Inferior parietal cortex (tissue), 1 donor: Measurements from ENCODE around the gene WWTR1.

Source experiments
- DNase-seq: peaks from one replicate; pipeline ENCODE4 v3.0.0-alpha.2; 2016; ENCODE audit errors: extremely low spot score

Gene WWTR1

DNA sequence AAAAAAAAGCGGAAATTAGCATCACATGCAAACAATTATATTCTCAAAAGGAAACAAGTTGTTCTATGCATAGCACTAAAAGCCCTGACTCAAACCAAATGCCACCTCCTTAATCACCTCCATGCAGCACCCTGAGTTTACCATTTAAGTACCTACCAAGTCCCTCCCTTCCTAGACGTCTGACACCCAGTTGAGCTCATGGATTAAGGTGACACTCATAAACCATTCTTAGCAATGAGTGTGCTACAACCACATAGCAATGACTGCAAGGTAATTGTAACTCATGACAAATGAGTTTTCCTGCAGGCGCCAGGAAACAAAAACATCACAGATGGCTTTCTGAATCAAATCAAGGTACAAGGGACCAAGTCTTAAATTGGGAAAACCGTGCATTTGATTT lies 32.0 kb downstream of the WWTR1 start:
- DNase-seq = no peak

DNA sequence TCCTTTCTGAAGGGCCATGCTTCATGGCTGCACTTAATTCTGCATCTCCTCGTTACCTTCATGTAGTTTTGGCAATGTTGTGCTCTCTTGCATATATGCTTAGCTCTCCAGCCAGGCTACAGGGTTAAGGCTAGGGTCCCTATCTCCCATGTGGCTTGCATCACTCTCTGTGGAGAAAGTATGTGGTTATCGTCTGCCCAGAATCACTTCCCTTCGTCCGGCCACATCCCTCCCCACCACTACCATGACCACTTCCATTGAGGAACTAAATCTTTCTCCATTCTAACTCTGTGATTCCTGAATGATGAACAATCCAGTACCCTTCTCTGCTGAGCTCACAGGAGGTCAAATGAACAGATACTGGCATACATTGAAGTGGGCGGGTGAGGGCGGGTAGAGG lies 34.0 kb downstream of the WWTR1 start:
- DNase-seq = no peak

DNA sequence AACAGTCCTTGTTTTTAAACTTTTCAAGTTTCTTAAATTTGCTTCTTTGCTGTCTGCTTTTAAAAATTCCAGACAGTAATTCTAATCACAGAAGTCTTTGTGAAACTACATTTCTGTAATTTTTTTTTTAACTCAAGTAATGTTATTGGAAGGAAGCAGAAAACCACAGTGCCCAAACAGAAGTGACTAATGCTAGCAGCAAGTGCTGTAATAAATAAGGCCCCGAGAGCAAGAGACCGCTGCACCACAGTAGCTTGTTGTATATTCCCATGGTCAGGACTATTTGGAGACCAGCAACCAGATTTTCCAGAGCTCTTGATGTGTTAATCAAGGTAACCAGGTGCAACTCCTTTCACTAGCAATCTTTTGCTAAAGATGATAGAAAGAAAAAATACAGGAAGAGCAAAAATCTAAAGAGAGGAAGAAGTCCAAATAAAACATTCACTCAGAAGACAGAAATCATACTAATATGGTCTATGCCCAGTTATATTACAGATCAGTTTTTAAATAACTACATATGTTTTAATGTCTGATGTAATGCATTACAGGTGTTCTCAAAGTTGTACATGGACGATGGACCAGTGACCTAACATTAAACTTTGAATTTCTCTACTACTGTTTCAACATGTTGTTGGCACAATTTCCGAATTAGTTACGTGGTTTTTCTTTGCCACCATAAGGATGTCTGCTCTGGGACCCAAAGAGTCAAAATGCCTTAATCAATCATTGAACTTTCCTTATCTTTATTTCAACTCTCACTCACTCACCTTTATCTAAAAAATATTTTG lies 36.4 kb downstream of the WWTR1 start:
- no peak for DNase-seq

DNA sequence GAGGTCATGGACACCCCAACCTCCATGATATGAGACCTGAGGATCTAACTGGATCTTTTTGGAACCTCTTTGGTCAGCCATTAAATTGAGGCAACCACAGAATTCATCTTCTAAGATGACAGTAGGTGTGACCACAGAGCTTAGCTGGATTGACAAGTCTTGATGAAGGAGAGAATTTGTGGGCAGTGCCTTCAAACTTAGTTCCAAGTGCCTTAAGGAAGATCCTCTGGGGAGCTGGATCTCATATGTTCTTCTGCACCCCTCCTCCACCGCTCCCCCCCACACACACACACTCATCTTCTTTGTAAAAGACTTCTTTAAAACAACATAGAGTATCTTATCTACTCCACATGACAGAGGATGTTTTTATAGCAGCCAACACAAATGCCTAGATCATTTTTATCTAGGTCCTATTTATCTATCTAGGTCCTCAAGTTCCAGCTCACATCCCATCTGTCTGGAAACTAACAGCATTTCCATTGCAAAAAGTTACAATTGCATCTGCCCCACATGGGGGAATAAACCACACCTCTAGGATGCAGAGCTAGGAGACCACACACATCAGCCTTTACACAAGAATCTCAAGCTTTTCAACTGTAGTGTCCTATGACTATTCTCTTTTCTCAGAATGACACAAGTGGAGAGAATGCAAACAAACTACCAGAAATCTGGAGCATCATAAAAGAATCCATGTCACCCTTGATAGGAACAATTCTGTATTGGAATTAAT lies 37.4 kb downstream of the WWTR1 start:
- DNase-seq = no peak

DNA sequence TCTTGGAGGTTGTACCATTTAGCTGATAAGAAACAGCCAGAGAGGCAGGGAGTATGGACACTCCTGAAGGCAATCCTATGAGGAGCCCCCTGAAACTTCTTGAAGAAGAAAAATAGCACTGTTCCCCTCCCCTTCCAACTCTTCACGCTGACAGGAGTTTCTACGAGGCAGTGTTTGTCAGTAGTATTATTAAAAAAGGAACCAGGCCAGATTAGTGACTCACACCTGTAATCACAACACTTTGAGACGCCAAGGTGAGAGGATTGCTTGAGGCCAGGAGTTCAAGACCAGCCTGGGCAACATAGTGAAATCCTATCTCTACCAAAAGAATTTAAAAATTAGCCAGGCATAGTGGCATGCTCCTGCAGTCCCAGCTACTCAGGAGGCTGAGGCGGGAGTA lies 38.7 kb downstream of the WWTR1 start:
- DNase-seq = no peak

DNA sequence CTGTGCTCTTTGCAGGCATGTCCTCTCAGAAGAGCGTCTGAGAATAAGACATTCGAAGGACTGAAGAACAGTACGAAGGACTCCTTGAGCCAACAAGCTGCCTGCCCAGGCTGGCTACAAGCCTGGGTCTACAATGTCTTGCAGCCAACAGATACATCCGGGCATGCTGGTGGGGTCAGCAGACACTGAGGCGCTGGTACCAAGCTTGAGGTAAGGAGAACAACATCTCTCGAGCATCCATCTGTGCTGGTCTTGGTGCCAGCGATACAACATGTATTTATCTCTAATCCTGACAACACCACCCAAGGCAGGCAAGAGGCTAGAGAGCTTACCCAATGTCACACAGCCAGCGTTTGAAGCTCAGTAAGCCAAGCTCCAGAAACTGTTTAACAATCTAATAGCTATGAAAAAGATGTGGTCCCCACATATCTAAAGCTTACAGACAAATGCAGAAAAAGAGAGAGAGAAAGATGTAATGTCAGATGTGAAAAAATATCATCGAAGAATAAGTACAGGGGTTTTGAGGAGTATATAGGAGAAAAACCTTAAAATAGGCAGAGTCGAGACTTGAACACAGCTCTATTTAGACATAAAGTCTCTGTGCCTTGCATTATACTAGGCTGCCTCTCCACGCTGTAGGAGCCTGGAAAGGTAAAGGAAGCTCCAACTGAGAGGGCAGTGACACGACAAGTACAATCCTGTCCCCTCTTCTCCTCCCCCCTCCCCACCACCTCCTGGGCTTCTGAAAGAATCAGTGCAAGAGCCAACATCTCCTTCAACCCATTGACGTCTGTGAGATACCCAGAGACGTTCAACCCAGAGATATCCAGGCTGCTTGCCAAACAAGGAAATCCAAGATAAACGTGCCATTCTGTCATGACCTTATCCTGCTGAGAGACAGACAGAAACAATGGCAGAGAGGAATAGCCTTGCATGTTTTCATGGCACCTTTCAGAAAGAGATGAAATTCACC lies 39.4 kb downstream of the WWTR1 start:
- no peak for DNase-seq

DNA sequence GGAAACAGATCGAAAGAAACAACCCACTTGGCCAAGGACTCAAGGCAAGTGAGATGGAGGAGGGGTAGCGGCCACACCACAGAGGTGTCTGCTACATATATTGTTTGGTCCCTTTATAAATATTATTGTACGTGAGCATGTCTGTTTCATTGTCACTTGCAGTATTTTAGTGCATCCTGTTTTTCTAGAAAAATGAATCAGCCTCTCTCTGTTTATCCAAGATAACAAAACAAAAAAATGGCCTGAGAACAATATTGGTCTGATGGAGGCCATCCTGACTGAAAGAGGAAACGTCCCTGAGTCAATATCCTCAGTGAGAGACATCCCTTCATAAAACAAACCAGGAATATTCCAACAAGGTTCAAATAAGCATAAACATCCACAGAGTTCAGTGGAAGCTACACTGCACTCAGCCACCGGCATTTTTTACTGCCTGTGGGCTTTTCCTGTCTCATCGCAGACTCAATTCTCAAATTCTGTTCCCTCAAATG lies 42.0 kb downstream of the WWTR1 start:
- no peak for DNase-seq

DNA sequence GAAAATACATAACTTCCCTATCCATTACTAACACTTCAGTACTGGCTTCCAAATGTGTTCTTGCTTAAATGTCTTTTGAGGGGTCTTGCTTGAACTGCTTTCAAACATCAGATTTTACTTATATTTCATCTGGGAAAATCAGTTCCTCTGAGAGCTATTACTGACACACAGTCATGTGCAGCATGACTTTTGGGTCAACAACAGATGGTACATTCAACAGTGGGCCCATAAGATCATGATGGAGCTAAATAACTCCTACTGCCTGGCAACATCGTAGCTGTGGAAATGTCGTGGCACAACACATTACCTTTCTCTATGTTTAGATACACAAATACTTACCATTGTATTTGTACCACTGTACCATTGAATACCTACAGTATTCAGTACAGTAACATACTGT lies 43.8 kb downstream of the WWTR1 start:
- no peak for DNase-seq

DNA sequence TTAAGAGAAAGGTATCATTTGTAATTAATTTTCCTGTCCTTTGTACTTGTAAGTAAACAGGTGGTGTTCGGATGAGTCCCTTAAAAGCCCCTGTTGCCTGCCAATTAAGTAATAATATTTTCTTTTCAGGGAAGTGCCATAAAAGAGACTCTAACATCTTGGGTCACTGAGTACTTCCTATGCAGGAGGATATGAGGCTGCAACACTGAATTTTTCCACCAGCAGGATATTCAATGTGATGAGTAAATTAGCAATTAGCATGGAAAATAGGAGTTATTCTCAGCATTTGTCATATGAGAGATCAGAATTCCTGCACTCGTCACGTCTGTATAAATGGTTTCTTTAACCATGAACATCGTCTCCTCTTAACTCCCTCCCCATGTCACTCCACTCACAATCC lies 45.4 kb downstream of the WWTR1 start:
- no peak for DNase-seq

DNA sequence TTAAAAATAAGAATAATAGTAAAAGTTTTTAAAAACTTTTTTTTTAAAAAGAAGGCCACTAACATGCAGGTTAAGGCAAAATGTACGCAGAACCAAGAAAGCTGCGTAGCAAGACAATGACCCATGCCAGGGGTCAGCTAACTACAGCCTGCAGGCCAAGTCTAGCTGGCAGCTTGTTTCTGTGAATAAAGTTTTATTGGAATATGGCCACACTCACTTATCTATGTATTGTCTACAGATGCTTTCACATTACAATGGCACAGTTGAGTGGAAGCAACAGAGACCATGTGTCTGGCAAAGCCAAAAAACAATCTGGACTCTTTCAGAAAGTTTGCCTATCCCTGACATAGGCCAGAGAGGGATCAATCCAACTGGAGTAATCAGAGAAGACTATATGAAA lies 46.7 kb downstream of the WWTR1 start:
- no peak for DNase-seq

DNA sequence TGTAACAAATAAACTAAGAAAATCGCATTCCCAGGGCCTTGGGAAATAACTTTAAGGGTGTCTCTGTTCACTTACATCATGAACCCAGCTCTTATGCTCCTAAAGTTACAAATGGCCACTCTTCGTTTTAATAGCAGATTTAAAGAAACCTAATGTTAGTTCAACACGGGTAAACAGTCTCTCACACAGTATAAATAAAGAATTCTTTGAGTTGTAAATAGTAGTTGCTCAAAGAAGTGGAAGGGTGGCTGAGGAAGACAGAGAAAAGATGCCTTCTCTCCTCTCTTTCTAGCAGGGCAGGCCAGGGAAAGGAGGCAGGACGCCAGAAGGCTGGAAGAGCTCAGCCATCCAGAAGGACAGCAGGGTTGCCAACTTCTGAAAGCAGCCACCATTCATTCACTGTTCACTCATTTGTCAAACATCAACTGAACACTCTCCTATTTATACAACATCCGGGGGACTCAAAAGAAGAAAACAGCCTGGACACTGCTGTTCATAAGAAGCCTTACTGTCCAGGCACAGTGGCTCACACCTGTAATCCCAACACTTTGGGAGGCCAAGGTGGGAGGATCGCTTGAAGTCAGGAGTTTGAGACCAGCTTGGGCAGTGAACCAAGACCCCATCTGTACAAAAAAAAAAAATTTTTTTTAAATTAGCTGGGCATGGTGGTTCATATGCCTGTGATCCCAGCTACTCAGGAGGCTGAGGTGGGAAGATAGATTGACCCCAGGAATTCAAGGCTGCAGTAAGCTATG lies 47.3 kb downstream of the WWTR1 start:
- DNase-seq = peak; percentile 33

DNA sequence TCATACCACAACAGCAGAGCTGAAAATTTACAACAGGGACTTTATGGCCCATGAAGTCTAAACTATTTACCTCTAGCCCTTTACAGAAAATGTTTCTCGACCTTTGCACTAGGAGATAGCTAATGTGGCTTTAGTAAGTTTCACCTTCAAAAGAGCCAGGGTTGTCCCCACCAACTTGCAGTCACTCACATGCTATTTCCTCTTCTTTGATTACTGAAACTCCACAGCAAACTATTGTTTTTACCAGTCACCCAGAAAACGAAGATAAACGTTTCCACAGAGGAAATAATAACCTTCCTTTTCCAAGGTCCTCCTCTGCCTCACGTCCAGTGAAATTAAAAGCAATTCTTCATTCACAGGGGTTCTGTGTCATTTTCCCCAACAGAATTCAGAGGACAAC lies 48.2 kb downstream of the WWTR1 start:
- no peak for DNase-seq

DNA sequence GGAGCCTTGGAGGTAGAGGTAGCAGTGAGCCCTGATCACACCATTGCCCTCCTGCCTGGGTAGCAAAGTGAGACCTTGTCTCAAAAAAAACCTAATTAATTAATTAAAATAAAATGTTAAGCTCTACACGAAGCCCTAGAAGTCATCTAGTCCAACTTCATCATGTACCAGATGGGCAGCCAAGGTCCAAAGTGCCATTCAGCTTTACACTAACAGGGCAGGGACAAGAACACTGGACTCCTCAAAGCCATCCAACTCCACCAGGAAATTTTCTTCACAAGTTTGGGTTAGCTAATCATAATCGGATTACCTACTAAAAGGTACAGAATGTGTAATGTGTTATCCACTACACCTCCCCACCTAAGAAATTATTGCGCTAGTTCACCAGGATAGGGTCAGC lies 48.8 kb downstream of the WWTR1 start:
- DNase-seq = no peak

DNA sequence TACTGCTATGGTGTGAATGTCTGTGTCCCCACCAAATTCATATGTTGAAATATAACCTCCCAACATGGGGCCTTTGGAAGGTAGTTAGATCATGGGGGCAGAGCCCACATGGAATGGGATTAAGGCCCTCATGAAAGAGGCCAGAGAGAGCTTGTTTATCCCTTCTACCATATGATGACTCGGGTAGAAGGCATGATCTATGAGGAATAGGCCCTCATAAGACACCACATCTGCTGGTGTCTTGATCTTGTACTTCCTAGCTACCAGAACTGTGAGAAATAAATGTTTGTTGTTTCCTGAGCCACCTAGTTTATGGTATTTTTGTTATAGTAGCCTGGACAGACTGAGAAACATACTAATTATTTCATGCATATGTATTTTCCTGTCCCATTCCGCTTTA lies 51.9 kb downstream of the WWTR1 start:
- DNase-seq = no peak

DNA sequence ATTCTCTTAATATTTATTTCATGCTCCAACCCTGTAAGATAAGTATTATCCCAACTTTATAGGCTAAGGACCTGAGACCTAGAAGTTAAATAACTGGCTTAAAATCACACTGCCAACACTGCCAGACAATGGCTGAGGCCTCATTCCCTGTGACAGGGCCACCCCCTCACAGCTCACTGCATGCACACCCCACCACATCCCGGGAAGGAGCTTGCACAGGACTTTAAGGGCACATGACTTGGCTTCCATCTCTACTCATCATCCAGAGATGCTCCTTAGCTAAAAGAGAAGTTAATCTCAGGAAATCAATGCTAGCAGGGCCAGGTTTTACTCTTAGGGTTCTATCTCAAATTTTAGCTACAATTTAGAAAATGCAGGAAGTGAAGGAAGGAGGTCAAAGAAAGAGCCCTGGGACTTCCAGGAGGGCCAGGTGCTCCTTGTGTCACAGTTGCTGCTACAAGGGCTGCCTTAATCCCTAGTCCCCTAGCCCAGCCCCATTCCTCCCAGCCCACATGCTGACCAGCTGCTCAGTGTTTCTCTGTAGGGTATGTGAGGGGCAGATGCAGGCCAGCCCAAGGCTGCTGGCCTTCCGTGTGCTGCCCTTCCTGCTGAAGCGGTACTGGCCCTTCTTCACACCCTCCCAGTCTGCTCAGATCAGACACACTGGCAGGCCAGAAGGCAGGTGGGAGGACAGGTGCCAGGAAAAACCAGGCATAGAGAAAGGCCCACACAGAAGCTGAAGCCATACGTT lies 53.5 kb downstream of the WWTR1 start:
- no peak for DNase-seq

DNA sequence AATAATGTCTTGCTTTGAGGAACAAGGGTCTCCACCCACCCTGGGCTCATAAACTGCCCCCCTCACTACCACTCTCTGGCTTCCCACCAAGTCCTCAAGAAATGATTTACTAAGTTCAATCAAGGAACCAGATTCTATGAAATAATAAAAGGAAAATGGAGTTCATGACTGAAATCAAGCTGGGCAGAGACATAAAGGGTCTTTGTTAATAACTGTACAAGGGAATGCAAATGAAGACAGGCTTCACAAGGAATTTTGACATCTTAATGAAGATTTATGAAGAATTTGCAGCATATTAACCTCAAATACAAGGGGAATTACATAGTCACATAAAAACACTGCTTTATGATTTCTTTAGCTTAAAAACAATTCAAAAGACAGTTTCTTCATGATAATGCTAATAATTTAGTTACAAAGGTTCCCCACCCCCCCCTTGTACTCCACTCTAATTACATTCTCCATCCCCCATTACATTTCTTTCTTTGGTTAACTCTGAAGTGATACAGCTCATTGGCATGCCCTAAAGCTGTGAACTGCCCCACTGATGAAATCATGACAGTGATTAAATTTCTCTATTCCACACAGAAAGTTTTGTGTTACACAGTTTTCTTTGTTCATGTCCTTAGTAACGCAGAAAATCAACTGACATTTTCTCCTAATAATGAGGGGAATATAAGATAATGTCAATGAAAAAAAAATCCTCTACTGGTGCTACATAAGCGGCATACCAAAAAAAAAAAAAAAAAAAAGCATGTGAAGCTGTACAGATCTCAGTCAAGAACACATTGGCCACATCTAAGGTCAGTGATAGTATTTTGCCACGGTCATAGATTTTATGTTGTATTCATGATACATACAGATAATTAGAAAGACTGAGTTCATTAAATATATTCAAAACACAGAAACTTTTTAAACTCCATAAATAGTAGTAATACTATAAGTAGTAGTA lies 54.4 kb downstream of the WWTR1 start:
- DNase-seq = no peak

DNA sequence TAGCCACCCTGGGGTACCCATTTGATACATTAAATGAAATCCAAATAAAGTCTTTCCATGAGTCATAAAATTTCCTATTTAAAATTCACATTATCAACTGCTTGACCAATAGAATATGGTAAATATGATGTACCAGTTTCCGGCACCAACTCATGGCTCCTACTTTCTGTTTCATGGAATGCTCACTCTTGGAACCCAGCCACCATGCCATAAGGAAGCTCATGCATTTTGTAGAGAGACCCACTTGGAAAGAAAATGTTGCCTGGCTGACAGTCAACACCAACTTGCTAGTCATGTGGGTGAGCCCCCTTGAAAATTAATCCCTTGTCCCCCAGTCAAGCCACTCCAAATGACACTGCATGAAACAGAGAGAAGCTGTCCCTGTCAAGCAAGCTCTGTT lies 57.2 kb downstream of the WWTR1 start:
- DNase-seq = no peak

DNA sequence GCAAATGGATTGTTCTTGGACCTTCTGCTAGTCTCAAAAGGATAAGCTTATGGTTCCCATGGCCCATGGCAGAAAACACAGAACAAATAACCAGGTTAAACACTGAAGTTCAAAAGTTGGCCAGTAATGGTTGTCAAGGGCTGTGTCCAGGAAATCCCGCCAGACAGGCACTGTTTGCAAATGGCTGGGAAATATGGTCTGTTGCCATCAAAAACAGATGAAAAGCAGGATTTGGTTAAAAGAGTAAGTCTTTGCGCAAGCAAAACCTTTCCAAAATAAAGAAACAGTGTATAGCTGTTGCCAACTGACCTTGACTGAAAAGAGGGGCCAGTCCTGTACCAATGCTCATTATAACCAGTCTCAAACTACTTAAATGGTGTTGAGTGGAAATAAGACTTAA lies 58.6 kb downstream of the WWTR1 start:
- DNase-seq = no peak

DNA sequence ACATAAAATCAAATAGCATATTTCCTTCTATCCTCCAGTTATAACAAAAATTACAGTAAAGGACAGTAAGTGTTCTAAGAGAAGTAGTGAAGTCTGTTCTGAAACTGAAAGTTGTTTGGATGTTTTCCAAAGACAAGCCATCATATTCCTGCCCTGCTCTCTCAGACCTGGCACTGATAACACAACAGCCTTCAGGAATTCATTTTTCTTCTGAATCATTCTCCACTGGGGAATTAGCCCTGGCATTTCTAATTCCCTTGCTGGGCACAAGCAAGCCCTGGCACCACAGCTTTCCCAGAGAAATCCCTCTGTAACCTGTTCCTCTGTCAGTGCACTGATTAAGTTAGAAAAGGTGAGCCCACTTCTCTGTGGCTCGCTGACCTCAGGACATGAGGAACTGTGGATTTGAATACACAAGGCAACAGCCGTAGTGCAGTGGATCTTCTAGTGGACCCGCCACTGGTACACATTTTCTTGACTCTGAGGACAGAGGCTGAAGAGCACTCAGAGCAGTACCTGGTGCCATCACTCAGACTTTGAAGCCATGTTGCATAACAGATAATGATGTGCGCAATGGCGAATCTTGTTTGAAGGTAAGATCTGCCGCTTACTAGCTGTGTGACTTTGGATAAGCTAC lies 61.6 kb downstream of the WWTR1 start:
- DNase-seq = no peak
